Occipital lobe (tissue), 2 donors: ENCODE data around the gene ANO4. TPM values are rescaled to one million over a fixed set of nuclear protein-coding genes. Genes with fewer than 3 reads are reported as not detected.

Source experiments
- DNase-seq: peaks from one replicate; lab custom pipeline; 2025; lab: John Stamatoyannopoulos, UW
- total RNA-seq: library from RNA; depleted of rRNA; stranded (reverse); fragments of >200 nt; gene quantifications from one replicate; pipeline ENCODE4 v1.2.3, GENCODE V29; 2014

ANO4 gene
- total RNA-seq: 75.5 TPM

DNA sequence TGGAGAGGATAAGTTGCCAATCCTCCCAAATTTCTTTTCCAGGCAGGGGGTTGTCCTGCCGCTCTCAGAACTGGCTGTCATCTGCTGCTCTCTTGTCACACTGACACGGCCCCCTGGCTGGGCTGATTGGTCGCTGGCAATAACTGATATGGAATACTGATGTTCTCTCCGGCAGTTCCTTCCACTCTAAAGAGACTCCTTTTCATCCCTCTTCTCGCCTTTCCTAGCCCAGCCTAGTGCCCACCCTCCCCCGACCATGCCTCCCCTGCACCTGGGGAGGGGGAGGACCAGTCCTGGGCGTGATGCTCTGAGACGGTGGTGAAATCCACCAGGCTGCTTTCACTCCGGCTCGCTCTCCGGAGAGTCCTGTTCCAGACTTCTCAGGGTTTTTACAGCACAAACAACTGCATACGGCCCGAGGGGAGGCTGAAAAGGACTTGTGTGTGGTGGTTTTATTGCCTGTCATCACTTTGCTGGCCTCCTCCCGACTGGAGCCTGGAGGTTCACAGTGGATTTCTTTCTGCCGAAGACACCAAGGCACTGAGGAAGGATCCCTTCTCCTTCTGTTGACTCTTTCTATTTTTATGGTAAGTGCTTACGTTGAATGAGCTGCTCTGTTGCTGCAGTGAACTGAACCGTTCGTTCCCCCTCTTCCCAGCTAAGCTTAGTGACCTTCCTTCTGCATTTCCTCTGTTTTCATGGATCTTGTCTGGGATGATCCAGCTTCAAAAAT, at the start of gene ANO4:
Gene ANO4 (plus strand): TSS at position 336 of the 733 bp plus-strand sequence. CDS start 107,010 bp downstream, outside the sequence.
- DNase-seq: peak; percentile 51

DNA sequence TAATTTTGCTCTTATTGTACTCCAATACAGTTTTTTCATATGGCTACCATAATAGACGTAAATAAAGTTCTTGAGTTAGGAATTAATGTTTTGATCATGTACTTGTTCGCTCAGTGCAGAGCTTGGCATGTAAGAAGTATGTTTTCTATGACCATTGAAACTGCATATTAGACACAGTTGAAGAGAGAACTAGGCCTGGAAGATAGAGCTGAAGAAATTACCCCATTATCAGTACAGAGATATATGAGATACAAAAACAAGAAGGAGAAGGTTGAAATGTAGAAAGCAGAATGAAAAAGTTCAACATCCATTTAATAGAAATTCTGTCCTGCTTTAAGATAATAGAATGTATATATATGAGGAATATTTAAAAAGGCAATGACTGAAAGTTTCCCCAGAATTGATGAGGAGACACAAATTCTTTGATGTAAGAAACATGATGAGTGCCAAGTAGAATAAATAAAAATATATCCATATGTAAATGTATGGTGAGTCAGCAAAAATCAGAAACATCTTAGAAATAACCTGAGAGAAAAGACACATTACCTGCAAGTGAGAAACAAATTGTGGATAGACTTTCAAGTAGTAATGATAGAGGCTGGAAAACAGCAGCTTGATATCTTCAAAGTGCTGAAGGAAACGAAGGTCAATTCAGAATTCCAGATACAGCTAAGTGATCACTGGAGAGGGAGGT, 49.1 kb upstream of the ANO4 start:
- no peak for DNase-seq

DNA sequence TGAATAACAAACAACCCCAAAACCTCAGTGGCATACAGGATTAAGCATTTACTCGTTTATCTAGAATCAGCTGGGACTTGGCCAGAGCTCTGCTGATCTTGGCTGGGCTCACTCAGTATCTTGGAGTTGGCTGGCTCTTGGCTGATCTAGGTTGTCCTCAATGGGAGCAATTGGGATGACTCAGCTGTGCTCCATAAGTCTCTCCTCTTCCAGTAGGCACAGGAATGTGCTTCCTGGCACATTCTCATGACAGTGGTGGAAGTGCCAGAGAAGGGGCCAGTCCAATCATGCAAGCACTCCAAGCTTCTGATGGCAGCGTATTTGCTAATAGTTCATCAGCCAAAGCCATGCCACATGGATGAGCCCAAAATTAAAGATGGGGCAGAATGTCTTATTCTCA, 41.7 kb upstream of the ANO4 start:
- DNase-seq: no peak

DNA sequence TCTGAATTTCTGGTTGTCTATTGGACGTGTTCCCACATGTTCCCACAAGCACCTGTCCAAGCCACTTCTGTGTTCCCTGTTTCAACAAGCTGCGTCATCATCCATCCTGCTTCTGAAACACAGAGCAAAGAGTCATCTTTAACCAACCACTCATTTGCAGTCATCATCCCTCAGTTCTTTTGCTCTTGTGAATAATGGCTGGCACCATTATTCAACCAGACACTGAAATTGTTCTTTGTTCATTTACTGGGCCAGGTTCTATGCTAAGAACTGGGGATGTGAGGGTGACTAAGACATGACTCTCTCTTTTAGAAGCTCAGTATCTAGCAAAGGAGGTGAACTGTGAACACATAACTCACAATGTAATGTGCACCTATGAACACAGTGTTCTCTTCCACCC, 40.7 kb upstream of the ANO4 start:
- DNase-seq: no peak

DNA sequence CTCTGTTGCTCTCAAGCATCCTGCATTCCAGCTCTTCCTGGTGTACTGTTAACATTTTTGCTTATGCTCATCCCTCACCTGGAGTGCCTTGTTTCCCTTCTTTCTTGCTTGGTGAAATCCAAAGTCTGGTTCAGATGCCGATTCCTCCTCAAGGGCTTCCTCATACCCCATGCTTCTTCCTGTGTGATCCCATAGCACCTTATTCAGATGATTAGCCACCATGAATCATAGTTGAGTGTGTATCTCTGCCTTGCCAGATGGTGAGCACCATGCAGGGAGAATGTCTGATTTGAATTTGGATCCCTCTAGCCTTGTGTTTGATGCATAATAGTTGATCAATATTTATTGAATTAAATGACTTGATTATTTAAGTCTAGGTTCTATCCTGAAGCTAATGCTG, 39.4 kb upstream of the ANO4 start:
- no peak for DNase-seq

DNA sequence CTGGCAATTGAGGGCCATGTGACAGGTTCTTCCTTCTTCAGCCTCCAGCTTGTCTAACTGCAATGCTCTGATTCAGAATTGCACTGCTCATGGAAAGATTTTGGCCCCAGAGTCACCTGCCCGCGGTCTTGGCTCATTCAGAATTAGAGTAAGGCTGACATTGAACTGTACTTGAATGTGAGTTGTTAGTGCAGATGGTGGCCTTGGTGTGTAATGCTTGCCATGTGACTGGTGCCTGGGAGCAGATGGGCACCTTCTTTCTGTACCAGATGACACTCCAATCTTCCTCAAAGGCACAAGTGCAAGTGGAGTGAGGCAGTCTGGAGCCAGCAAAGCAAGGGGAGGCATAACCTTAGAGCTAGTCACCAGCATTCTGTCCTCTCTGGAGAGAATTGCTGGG, 36.5 kb upstream of the ANO4 start:
- DNase-seq: no peak

DNA sequence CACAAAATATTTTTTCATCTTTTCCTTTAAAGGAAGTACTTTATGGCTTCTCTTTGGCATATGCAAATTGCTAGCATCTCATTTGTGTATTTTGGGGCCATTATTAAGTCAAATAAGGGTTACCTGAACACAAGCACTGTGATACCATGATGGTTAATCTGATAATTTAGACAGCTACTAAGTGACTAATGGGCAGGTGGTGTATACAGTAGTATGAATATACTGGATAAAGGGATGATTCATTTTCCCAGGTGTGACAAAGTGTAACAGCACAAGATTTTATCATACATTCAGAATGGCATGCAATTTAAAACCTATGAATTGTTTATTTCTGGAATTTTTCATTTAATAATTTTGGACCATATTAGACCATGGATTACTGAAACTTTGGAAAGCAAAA, 27.2 kb upstream of the ANO4 start:
- no peak for DNase-seq

DNA sequence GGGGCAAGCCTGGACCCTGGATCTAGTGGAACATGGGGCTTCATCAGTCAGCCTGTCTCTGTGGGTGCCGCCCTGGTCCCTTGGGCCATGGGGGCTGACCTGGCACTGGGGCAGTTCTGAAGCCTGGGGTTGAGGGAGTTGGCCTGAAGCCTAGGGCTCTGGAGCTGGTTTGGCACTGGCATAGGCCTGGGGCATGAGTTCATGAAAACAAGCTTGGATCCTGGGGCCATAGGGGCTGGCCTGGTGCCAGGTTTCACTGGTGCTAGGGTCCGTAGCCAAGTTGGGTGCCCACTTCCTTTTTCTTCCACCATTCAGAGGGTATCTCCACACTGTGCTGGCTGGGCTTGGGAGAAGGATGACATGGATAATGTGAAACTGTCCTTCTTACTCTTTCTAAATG, 26.6 kb upstream of the ANO4 start:
- DNase-seq: no peak

DNA sequence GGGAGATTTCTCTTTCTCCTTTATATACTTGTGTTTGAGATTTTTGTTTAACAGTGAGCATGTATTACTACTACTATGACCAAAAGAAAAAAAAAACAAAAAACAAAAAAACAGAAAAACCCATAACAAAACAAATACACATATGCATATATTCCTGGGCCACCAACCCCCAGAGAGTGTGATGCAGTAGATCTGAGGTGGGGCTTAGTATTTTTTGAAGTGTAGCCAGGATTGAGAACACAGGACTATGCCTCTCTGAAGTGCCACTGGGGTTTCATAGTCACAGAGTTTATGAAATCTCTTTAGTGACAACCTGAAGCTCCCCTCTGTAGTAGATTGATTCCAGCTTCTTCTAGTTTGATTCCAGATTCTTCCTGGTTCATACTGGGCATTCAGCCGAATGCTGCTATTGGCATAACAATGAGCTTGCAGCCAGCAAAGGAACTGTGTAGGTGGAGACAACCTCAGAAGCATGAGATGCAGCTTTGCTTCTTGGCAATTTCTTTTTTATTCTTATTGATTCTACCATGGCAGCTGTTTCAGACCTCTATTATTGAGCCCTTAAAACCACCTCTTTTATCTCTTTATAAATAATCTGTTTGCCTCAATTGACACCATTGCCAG, 15.5 kb upstream of the ANO4 start:
- no peak for DNase-seq

DNA sequence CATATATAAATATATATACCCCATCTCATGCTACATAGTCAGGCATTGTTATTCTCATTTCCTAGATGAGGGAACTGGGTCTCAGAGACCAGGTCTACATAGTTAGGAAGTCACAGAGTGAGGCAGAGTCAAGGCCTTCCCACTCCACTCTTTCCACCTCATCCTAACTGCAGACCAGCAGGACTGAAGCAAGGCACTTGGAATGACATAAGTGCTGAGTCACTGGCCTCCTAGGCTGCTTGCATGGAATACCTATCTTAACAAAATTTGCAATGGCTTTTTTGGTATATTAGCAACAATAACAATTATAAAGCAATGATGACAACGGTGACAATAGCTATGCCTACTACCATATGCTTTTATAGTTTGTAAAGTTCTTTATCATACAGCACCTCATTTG, 5.4 kb upstream of the ANO4 start:
- no peak for DNase-seq

DNA sequence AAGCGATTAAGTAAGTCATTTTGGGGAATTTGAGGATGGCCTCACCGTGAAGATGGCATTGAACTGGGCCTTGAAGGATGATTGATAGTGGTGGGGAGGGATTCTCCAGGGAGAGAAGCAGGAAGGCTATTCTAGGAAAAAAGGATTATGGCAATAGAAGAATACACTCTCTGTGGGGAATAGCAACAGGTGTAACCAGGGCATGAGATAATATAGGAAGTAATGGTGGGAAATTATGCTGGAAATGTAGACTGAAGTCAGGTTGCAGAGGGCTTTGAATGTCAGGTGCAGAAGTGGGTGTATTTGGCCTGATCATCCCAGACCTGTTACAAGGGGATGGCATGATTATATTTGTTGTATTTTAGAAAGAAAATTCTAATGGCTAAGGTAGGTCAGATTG, 4.6 kb upstream of the ANO4 start:
- DNase-seq: no peak

DNA sequence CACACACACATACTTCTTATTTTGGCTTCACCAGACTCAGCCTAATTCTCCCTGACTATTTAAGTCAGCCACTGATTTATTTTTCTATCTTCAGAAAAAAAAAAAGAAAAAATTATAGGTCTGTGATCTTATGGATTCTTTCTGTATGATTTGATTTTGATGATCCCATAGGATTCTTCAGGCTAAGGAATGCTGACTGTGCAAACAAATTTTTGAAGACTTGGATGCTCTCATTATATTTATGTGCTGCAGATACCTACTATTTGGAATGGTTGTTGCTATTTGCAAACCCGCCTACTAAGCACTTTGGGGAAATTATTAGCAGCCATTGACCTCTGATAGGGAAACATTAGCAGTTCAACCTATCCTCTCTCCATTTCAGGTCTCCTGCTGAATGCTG, 4.0 kb upstream of the ANO4 start:
- DNase-seq: no peak

DNA sequence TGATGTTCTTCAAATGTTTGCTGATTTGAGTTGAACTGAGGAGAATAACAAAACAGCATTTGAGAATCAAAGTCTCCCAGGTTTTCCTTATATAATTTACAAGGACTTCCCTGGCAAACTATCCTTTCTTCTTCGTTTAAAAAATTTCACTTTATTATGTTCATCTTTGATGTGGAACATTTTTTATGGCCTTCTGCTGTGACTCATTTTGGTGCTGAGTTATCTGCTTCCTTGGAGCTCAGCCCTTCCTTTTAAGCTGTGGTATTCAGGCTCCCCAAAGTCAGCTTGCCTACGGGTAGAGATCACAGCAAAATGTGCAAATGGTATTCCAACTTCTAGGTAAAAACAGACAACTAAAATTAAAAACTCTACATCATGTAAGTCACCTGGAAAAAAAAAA, 1.4 kb upstream of the ANO4 start:
- no peak for DNase-seq

DNA sequence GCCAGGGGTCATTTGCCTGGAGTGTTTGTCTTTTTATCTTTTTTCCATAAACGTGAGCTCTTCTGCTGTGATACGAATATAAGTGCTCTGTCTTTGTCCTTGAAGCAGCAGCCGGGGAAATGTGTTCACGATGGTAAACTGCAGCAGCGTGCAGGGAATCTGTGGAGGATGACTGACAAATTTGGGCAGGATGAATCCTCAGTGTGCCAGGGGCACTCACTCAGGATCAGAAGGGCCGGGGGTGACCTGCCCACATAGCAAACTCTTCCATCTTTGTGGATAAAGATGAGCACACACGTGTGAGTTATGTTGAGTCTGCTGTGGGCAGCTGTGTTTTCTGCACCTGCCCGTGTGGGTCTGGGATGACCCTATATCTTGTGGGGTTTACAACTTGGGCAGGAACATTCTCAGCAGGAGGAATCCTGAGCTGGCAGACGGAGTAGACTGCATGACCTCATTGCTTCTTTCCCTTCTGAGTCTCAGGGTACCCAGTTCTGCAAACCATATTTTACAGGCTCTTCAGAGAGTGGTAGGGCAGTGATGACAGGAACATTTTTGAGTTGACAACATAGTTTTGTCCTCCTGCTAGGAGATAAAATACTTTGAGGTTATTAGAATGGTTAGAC, 711 bp downstream of the ANO4 start:
- peak; percentile 49 for DNase-seq

DNA sequence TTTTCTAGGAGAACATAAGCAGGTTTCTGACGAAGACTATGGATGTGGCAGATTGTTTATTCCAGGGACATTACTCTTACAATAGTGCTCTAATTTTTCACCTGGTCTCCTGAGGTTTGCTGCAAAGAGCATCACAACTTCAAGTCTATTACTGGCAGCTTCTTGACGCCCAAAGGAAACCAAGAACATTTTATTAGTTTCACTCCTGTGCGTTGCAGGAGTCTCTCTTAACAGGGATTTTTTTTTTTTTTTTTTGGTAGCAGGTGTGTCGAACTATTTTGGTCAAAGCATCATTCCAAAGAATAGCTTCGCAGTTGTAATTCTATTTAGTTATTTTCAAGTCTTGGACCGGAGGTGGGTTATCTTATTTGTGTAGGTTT, 1.2 kb downstream of the ANO4 start:
- no peak for DNase-seq

DNA sequence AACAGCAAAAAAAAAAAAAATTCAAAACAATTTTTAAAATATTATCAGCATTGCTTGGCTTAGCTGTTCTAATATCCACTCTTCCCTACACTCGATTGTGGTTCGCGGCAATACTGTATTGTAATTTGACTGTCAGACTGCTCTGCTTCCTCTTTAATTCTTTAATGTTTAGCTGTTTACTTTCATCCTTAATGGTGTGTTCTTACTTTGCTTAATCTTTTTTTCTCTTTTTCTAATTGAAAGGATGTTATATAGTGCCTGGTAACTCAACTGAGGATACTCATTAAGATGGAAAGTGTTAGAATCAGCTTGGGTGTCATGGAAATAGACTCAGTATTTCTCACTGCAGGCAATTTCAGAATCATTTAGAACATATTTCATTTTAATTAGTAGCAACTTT, 2.0 kb downstream of the ANO4 start:
- no peak for DNase-seq

DNA sequence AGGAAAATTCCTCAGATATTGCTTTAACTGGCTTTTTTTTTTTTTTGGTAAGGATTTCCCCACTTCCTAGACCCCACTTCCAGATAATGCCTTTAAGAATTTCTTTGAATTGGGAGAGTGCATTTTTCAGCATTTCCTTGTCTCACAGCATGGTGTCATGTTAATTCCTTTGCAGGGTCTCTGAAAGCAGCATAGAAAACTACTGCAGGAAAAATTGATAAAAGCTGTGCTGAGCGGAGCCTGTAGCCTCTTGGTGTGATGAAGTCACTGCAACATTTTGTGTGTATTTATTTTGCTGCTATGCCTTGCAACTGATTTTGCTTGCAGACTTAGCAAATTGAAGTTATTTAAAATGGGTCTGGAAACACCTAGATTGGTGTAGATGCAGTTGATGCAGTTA, 2.7 kb downstream of the ANO4 start:
- no peak for DNase-seq

DNA sequence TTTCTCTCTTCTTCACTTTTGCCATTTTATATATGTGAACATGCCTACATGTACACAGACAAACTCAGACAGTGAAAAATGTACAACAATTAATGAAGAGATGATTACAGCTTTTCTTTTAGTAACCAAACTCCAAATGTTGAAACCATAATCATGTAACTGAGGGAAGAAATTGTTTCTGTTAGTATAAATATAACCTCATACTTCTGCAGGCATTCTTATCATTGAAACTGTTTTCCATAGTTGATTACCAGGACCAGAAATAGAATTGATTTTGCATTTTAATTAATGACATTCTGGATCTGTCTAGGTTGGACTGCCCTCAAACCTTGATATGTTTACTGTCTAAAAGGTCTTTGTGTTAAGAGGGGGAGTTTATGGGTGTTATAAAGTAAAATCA, 3.2 kb downstream of the ANO4 start:
- no peak for DNase-seq

DNA sequence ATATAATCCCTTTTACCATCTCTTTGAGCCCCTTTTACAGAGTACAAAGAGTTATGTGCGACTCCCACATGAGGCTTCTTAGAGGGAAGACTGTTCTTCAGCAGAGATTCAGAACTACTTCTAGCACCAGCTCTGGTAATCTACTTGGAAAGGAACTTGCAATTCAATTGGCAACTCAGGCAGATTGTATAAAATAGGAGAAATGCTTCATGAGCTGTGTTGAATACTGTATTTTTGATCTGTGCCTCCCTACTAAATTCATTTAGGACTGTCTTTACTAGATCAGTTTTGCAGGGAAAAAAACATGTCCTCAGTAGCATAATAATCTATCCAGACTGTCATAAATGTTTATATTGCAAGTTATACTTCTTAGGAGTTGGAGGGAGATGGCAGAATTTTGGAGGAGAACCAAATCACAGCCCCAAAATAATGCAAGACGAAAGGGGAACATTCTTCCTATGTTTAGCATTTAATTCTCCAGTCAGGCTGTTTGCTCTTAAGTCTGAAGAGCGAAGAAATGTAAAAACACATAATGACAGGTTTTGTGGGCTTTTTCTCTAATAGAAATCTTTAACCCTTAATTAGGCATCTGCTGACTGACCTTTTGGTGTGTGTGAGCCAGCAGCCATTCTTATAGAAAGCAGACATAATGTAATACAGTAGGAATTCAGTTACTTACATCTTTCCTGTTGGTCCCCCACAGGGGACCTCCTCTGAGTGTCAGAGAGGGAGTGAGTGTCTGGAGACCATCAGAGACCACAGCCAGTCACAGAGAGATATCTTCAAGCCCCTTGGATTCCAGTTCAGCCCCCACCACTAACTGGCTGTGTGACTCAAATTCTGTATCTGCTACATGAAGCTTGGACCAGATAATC, 3.9 kb downstream of the ANO4 start:
- DNase-seq: no peak

DNA sequence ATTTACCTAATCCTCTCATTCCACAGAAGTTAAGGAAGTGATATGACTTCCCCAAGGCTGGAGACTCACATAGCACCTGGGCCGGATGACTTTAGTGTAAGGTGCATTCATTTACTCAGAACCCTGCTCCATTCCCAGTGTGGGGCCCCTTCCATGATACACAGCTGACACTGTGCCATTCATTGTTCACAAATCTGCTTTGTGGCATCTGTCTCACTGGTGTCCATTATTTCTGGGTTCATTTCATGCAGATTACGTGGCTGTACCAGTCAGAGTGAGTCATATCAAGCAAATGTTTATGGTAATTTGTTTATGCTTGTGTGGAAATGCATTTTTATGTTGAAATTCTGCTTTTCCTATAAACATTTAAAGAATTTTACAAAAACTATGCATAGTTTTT, 5.2 kb downstream of the ANO4 start:
- DNase-seq: peak; percentile 12

DNA sequence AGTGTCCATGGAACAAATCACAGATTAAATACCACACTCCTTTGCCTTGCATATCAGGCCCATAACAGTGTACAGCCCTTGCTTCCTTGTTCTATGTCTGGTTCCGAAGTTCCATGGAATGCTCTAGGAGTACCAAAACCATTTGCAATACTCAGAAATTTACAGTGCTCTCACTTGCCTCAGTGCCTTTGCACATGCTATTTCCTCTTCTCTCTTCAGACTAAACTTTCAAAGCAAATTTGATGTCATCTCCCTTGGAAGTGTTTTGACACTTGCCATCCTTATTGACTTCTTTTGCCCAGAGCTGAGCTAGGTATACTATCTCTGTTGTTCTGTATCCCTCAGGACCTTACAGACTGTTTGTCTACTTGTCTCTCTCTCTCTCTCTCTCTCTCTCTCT, 6.1 kb downstream of the ANO4 start:
- DNase-seq: no peak

DNA sequence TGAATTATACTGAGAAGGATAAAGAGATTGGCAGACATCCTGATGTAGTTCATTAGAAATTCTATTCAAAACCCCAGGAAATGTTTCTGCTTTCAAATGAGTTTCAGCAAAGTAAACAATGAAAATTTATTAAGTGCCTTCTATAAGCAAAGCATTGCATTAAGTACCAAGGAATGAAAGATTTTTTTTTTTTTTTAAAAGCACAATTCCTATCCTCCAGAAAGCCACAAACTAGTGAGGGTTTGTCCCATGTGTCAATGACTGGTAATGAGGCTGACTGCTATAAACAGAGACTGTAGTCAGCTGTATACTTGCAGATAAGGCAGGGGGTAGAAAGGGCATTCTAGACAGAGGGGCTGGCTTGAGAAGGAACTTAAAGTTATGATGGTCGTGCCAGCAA, 6.7 kb downstream of the ANO4 start:
- no peak for DNase-seq
